B cell (primary cell): ENCODE data around the gene SPACA7. TPM values are rescaled to one million over a fixed set of nuclear protein-coding genes. Genes with fewer than 3 reads are reported as not detected.

Experiments used
- ATAC-seq: fragments of 200-7000 bp; cut with Tn5 transposase; one replicate; pipeline ENCODE4 v1.10.0; 2021; ENCODE audit warnings: low read depth, mild to moderate bottlenecking, moderate number of reproducible peaks, moderate library complexity
- CTCF ChIA-PET: fragments of 350-600 bp; sonication (Branson Sonifier 250); formaldehyde crosslinking; loops from one replicate; lab custom pipeline; 2021; ENCODE audit warnings: antibody characterized with exemption, inconsistent platforms; lab: Charles Lee
- POLR2A ChIA-PET: fragments of 350-600 bp; sonication (Branson Sonifier 250); formaldehyde crosslinking; loops from one replicate; lab custom pipeline; 2021; ENCODE audit warnings: antibody characterized with exemption; lab: Charles Lee
- DNase-seq: peaks from one replicate; pipeline ENCODE4 v3.0.0; 2013
- H2AFZ ChIP-seq: 2 replicates; pipeline ENCODE4 v1.6.1; 2012; ENCODE audit warnings: mild to moderate bottlenecking, low read depth, low read length; ENCODE audit not compliant: insufficient read depth, poor library complexity, severe bottlenecking
- H3K27ac ChIP-seq, 2 donors: 1 replicate in 1 of 2; 2 replicates in 1 of 2; pipeline ENCODE4 v1.5.1; 2012 to 2013; ENCODE audit warnings: low read length in 2 of 2, mild to moderate bottlenecking in 2 of 2, moderate library complexity in 1 of 2
- H3K27me3 ChIP-seq, 4 experiments: fragments of 200-600 bp in 1 of 4; sonication (generic) in 1 of 4; replicated peaks in 1 of 4; 1 replicate in 2 of 4; 2 replicates in 2 of 4; pipeline versions ENCODE4 v1.6.1 to v1.7.0; 2013 to 2016; ENCODE audit warnings: low read length in 3 of 4, mild to moderate bottlenecking in 2 of 4, mixed read lengths in 1 of 4, moderate library complexity in 1 of 4; ENCODE audit not compliant: insufficient read depth in 4 of 4, control insufficient read depth in 3 of 4; ENCODE audit errors: control extremely low read depth in 1 of 4
- H3K36me3 ChIP-seq, 2 experiments: replicated peaks in 1 of 2; 1 replicate in 1 of 2; 2 replicates in 1 of 2; pipeline versions ENCODE4 v1.6.1 to v1.7.1; 2013; ENCODE audit warnings: low read length in 1 of 2; ENCODE audit not compliant: insufficient read depth in 2 of 2, control insufficient read depth in 1 of 2; ENCODE audit errors: control extremely low read depth in 1 of 2, extremely low read depth in 1 of 2
- H3K4me1 ChIP-seq, 2 donors: fragments of 200-600 bp in 1 of 2; sonication (generic) in 1 of 2; 1 replicate in 1 of 2; 2 replicates in 1 of 2; pipeline versions ENCODE4 v1.5.1 to v1.6.1; 2013 to 2017; ENCODE audit warnings: low read length in 2 of 2; ENCODE audit not compliant: control insufficient read depth in 2 of 2, insufficient read depth in 2 of 2
- H3K4me2 ChIP-seq: replicated peaks from 2 replicates; pipeline ENCODE3; 2012; ENCODE audit warnings: mild to moderate bottlenecking, low read depth, low read length; ENCODE audit not compliant: poor library complexity, severe bottlenecking
- H3K4me3 ChIP-seq, 5 experiments: fragments of 200-600 bp in 1 of 5; sonication (generic) in 1 of 5; 1 replicate in 3 of 5; 2 replicates in 2 of 5; pipeline versions ENCODE4 v1.5.1 to v1.7.0; 2011 to 2016; ENCODE audit warnings: low read length in 4 of 5, mild to moderate bottlenecking in 4 of 5, low read depth in 2 of 5, control low read depth in 1 of 5, moderate library complexity in 1 of 5; ENCODE audit not compliant: insufficient read depth in 1 of 5; ENCODE audit errors: control extremely low read depth in 1 of 5, extremely low read depth in 1 of 5
- H3K79me2 ChIP-seq: fragments of 200-600 bp; sonication (generic); one replicate; pipeline ENCODE4 v1.6.0; 2016; ENCODE audit warnings: low read length; ENCODE audit not compliant: control insufficient read depth, insufficient read depth
- H3K9ac ChIP-seq: fragments of 200-600 bp; sonication (generic); 2 replicates; pipeline ENCODE4 v1.6.1; 2017; ENCODE audit warnings: mild to moderate bottlenecking, low read length, moderate library complexity
- H3K9me3 ChIP-seq, 3 donors: one replicate each; pipeline versions ENCODE4 v1.6.1 to v1.7.1; 2013; ENCODE audit warnings: low read length in 2 of 3; ENCODE audit not compliant: control insufficient read depth in 2 of 3, insufficient read depth in 1 of 3; ENCODE audit errors: control extremely low read depth in 1 of 3
- H4K20me1 ChIP-seq: 2 replicates; pipeline ENCODE4 v1.6.0; 2012; ENCODE audit warnings: mild to moderate bottlenecking, low read length; ENCODE audit not compliant: insufficient read depth, control insufficient read depth, poor library complexity, severe bottlenecking
- H3K27ac Mint-ChIP-seq: one replicate; pipeline ENCODE4 v1.8.0; 2021; ENCODE audit warnings: mixed read lengths
- H3K27me3 Mint-ChIP-seq: one replicate; pipeline ENCODE4 v1.8.0; 2021; ENCODE audit warnings: mixed read lengths
- H3K4me1 Mint-ChIP-seq: one replicate; pipeline ENCODE4 v1.8.0; 2021; ENCODE audit warnings: mixed read lengths
- H3K4me3 Mint-ChIP-seq: one replicate; pipeline ENCODE4 v1.8.0; 2021; ENCODE audit warnings: mixed read lengths
- H3K9me3 Mint-ChIP-seq: one replicate; pipeline ENCODE4 v1.8.0; 2022; ENCODE audit warnings: mixed read lengths; ENCODE audit not compliant: insufficient read depth
- EZH2 ChIP-seq: IDR thresholded peaks from 2 replicates; pipeline ENCODE4 v1.6.1; 2012; ENCODE audit warnings: borderline replicate concordance, low read depth, mild to moderate bottlenecking, moderate library complexity, low read length; ENCODE audit not compliant: insufficient read depth, poor library complexity, severe bottlenecking
- WGBS: methylation state at CpG from one replicate; pipeline ENCODE4 v1.1.5; 2013; ENCODE audit warnings: missing lambda C conversion rate; ENCODE audit not compliant: insufficient coverage; 5-methylcytosine and 5-hydroxymethylcytosine counted together
- intact Hi-C: fragments of 100-400 bp; cut with micrococcal nuclease; formaldehyde crosslinking; loops from one replicate; pipeline ENCODE4 v1.10.0; 2022
- polyA plus RNA-seq: library from polyadenylated mRNA; depleted of rRNA; stranded (reverse); fragments of >200 nt; gene quantifications from 2 replicates; pipeline ENCODE4 v1.2.3, GENCODE V29; 2012
- total RNA-seq, 2 donors: library from RNA; stranded (reverse); fragments of 120-200 nt in 1 of 2; gene quantifications; 1 replicate in 1 of 2; 2 replicates in 1 of 2; pipeline versions ENCODE4 v1.2.3 to v1.2.4, GENCODE V29; 2013 to 2022
- TF ChIP-seq, protein P1 (sequence below): fragments of 200-600 bp; IDR thresholded peaks from one replicate; pipeline ENCODE4 v1.8.0; 2022; ENCODE audit warnings: antibody characterized with exemption, mild to moderate bottlenecking

Gene SPACA7
- total and polyA plus RNA-seq, 2 donors (not counting 1 experiment from before 2014, with no cell fraction given): not detected

DNA sequence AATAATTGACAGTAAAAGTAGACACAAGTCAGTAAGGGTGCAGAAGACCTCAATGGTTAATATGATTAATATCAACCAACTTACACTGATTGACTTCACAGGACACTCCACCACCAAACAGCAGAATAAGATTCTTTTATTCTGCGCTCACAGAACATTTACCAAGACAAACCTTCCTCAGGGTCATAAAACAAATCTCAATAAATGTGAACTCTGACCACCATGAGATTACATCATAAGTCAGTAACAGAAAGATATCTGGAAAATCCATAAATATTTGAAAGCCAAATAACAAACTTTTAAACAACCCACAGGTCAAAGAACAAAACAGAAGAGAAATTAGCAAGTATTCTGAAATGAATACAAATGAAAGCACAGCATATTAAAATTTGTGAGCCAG, 99.7 kb downstream of the SPACA7 start:
- H3K27ac Mint-ChIP-seq: no peak overlapping the region
- WGBS: no CpG with 5 or more reads among the region's 1 CpG
- H3K9me3 Mint-ChIP-seq: peaks cover 9% of the 10 kb centered on the region
- DNase-seq: no peak
- Histone ChIP-seq H3K4me3 (no peak overlapping the region), H3K9me3 (no peaks in the 10 kb centered on the region), H3K9ac (no peak overlapping the region), H2AFZ (no peak overlapping the region), H3K4me2 (no peak overlapping the region), H3K36me3 (no peaks in the 10 kb centered on the region), H3K27me3 (no peaks in the 10 kb centered on the region), H3K79me2 (no peaks in the 10 kb centered on the region), H4K20me1 (no peaks in the 10 kb centered on the region), H3K27ac (no peak overlapping the region), H3K4me1 (no peaks in the 10 kb centered on the region)
- ChIA-PET POLR2A (no interaction called here), CTCF (no interaction called here)
- intact Hi-C loops: no loop called here
- no peaks in the 10 kb centered on the region for H3K27me3 Mint-ChIP-seq
- H3K4me3 Mint-ChIP-seq: no peak overlapping the region
- no peak for ATAC-seq
- no peak for TF ChIP-seq EZH2
- no peaks in the 10 kb centered on the region for H3K4me1 Mint-ChIP-seq

DNA sequence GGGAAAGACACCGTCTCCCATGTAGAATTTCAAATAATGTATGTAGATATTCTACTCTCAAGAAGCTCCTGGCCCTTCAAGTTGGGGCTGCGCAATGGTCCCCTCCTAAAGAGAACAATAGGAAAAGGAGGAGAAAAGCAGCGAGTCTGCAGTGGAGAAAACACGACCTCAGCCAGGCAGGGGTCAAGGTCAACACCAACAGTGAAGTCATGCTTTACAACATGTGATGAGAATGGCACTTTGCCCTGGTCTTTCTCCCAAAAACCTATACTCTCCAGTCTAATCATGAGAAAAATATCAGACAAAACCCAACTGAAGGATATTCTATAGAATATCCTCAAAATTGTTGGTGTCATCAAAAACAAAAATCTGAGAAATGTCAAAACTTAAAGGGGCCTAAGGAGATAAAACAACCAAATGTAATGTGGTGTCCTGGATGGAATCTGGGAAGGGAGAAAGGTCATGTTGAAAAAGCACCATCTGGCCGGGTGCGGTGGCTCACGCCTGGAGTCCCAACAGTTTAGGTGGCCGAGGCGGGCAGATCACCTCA, 101.0 kb downstream of the SPACA7 start:
- Histone ChIP-seq H3K9ac (no peak overlapping the region), H3K4me1 (no peaks in the 10 kb centered on the region), H3K79me2 (no peaks in the 10 kb centered on the region), H3K36me3 (no peaks in the 10 kb centered on the region), H4K20me1 (no peaks in the 10 kb centered on the region), H3K27me3 (no peaks in the 10 kb centered on the region), H3K27ac (no peak overlapping the region), H3K4me2 (no peak overlapping the region), H3K9me3 (no peaks in the 10 kb centered on the region), H2AFZ (no peak overlapping the region), H3K4me3 (no peak overlapping the region)
- Mint-ChIP-seq H3K4me1 (no peaks in the 10 kb centered on the region), H3K9me3 (peaks cover 6% of the 10 kb centered on the region), H3K4me3 (no peak overlapping the region), H3K27ac (no peak overlapping the region), H3K27me3 (no peaks in the 10 kb centered on the region)
- DNase-seq (no peak), ATAC-seq (no peak)
- intact Hi-C loops: no loop called here
- ChIA-PET CTCF (no interaction called here), POLR2A (no interaction called here)
- 93% methylated on average over 6 of the region's 9 CpGs for WGBS
- no peak for TF ChIP-seq EZH2
- TF ChIP-seq, protein P1, sequence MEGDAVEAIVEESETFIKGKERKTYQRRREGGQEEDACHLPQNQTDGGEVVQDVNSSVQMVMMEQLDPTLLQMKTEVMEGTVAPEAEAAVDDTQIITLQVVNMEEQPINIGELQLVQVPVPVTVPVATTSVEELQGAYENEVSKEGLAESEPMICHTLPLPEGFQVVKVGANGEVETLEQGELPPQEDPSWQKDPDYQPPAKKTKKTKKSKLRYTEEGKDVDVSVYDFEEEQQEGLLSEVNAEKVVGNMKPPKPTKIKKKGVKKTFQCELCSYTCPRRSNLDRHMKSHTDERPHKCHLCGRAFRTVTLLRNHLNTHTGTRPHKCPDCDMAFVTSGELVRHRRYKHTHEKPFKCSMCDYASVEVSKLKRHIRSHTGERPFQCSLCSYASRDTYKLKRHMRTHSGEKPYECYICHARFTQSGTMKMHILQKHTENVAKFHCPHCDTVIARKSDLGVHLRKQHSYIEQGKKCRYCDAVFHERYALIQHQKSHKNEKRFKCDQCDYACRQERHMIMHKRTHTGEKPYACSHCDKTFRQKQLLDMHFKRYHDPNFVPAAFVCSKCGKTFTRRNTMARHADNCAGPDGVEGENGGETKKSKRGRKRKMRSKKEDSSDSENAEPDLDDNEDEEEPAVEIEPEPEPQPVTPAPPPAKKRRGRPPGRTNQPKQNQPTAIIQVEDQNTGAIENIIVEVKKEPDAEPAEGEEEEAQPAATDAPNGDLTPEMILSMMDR: no peak
